HepG2 (cell line): ENCODE results near the gene TRAPPC12. TPM values are rescaled to one million over a fixed set of nuclear protein-coding genes. Genes with fewer than 3 reads are reported as not detected.

Experiments
- ARNTL ChIP-seq: sonication (generic); formaldehyde crosslinking; IDR thresholded peaks from 2 replicates; pipeline ENCODE4 v1.4.0; 2020; ENCODE audit warnings: mild to moderate bottlenecking, missing genetic modification reagents
- ISX ChIP-seq: sonication (generic); formaldehyde crosslinking; conservative IDR thresholded peaks from 2 replicates; pipeline ENCODE4 v1.5.0; 2020; ENCODE audit warnings: missing genetic modification reagents
- JDP2 ChIP-seq: sonication (generic); formaldehyde crosslinking; IDR thresholded peaks from 2 replicates; pipeline ENCODE4 v1.8.1; 2022; ENCODE audit warnings: missing genetic modification reagents, borderline replicate concordance
- KDM3A ChIP-seq: IDR thresholded peaks from 2 replicates; pipeline ENCODE4 v1.6.1; 2018; ENCODE audit warnings: low read depth, missing compliant biosample characterization
- KLF15 ChIP-seq: sonication (generic); formaldehyde crosslinking; IDR thresholded peaks from 2 replicates; pipeline ENCODE4 v1.8.1; 2023; ENCODE audit warnings: borderline replicate concordance, mild to moderate bottlenecking, inconsistent platforms, missing genetic modification reagents, mixed read lengths
- KLF9 ChIP-seq: IDR thresholded peaks from 2 replicates; pipeline ENCODE4 v1.6.1; 2016; ENCODE audit warnings: low read depth
- MTA1 ChIP-seq: sonication (generic); formaldehyde crosslinking; IDR thresholded peaks from 2 replicates; pipeline ENCODE4 v1.4.0; 2020; ENCODE audit warnings: missing genetic modification reagents, mild to moderate bottlenecking, borderline replicate concordance
- SMARCE1 ChIP-seq: fragments of 450-650 bp; IDR thresholded peaks from 2 replicates; pipeline ENCODE4 v1.6.1; 2017; ENCODE audit warnings: borderline replicate concordance
- ZKSCAN5 ChIP-seq: sonication (generic); formaldehyde crosslinking; IDR thresholded peaks from 2 replicates; pipeline ENCODE4 v1.5.1; 2020; ENCODE audit warnings: mild to moderate bottlenecking, missing genetic modification reagents
- ZNF121 ChIP-seq: sonication (generic); formaldehyde crosslinking; IDR thresholded peaks from 2 replicates; pipeline ENCODE4 v1.5.0; 2020; ENCODE audit warnings: mild to moderate bottlenecking, missing genetic modification reagents
- ZNF143 ChIP-seq: sonication (generic); formaldehyde crosslinking; IDR thresholded peaks from 2 replicates; pipeline ENCODE4 v1.4.0; 2020; ENCODE audit warnings: missing genetic modification reagents
- ZNF441 ChIP-seq: sonication (generic); formaldehyde crosslinking; IDR thresholded peaks from 2 replicates; pipeline ENCODE4 v1.7.0; 2021; ENCODE audit warnings: missing genetic modification reagents, borderline replicate concordance
- ZNF446 ChIP-seq: sonication (generic); formaldehyde crosslinking; IDR thresholded peaks from 2 replicates; pipeline ENCODE4 v1.5.0; 2020; ENCODE audit warnings: mild to moderate bottlenecking, missing genetic modification reagents
- ZNF451 ChIP-seq: sonication (generic); formaldehyde crosslinking; IDR thresholded peaks from 2 replicates; pipeline ENCODE4 v1.5.0; 2020; ENCODE audit warnings: mild to moderate bottlenecking, missing genetic modification reagents
- ZNF605 ChIP-seq: sonication (generic); formaldehyde crosslinking; IDR thresholded peaks from 2 replicates; pipeline ENCODE4 v1.8.0; 2022; ENCODE audit warnings: mild to moderate bottlenecking, missing genetic modification reagents
- polyA plus RNA-seq, 8 experiments: library from polyadenylated mRNA; depleted of rRNA in 3 of 8; stranded (reverse) in 7 of 8; unstranded in 1 of 8; fragments of >200 nt; fragmentation: Illumina TruSeq in 4 of 8; extraction: Trizol in 4 of 8; gene quantifications; 2 replicates each; pipeline versions ENCODE4 v1.2.1 to v1.2.3, GENCODE V29; 2011 to 2016; ENCODE audit warnings: low read depth in 4 of 8, missing spikeins in 1 of 8, mixed read lengths in 1 of 8; ENCODE audit not compliant: insufficient read depth in 1 of 8
- total RNA-seq, 5 experiments: library from RNA; depleted of rRNA; stranded (reverse); fragments of >200 nt; fragmentation: Illumina TruSeq; extraction: Trizol; gene quantifications; 2 replicates each; pipeline ENCODE4 v1.2.3, GENCODE V29; 2016; ENCODE audit warnings: low read depth in 1 of 5
- TF ChIP-seq, protein P1 (sequence below): sonication (generic); formaldehyde crosslinking; IDR thresholded peaks from 2 replicates; pipeline ENCODE4 v1.4.0; 2020; ENCODE audit warnings: missing genetic modification reagents
- TF ChIP-seq, protein P2 (sequence below): sonication (generic); formaldehyde crosslinking; IDR thresholded peaks from 2 replicates; pipeline ENCODE4 v1.8.1; 2023; ENCODE audit warnings: mild to moderate bottlenecking, moderate library complexity, missing genetic modification reagents
- TF ChIP-seq, protein P3 (sequence below): sonication (generic); formaldehyde crosslinking; IDR thresholded peaks from 2 replicates; pipeline ENCODE4 v1.4.0; 2020; ENCODE audit warnings: missing genetic modification reagents

Gene TRAPPC12
- total and polyA plus RNA-seq, 2 of the 13 experiments (the other 11 are each of a cell fraction or from before 2014, with no cell fraction given) = 46.4 to 97.7 TPM

DNA sequence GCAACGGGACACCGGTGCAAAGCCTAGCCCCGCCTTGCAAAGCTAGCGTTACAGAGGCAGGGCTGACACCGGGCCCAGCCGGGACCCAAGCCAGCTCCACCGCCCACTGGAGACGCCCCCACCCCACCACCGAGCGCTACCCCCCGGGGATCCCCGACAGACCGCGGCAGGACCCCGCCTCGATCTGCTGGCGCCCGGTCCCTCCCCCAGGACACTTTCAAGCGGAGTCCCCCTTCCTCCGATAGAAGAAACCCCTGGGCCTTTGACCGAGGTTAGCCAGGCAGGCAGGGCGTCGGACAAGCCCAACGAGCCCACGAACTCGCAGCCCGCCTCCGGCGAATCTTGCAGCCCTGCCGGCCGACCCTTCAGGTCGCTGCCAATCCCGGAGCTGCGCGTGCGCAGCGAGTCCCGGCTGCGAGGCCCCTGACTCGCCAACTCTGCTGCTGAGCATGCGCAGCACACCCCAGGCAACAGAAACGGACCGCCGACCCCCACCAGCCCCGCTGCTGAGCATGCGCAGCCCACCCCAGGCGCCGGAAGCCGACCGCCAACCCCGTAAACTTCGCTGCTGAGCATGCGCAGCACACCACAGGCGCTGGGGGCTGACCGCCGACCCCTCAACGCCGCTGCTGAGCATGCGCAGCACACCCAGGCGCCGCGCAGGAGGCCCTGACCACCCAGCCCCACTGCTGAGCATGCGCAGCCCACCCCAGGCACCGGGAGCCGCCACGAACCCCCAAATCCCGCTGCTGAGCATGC, 139.2 kb downstream of the TRAPPC12 start (continued):
- TF ChIP-seq, protein P1, sequence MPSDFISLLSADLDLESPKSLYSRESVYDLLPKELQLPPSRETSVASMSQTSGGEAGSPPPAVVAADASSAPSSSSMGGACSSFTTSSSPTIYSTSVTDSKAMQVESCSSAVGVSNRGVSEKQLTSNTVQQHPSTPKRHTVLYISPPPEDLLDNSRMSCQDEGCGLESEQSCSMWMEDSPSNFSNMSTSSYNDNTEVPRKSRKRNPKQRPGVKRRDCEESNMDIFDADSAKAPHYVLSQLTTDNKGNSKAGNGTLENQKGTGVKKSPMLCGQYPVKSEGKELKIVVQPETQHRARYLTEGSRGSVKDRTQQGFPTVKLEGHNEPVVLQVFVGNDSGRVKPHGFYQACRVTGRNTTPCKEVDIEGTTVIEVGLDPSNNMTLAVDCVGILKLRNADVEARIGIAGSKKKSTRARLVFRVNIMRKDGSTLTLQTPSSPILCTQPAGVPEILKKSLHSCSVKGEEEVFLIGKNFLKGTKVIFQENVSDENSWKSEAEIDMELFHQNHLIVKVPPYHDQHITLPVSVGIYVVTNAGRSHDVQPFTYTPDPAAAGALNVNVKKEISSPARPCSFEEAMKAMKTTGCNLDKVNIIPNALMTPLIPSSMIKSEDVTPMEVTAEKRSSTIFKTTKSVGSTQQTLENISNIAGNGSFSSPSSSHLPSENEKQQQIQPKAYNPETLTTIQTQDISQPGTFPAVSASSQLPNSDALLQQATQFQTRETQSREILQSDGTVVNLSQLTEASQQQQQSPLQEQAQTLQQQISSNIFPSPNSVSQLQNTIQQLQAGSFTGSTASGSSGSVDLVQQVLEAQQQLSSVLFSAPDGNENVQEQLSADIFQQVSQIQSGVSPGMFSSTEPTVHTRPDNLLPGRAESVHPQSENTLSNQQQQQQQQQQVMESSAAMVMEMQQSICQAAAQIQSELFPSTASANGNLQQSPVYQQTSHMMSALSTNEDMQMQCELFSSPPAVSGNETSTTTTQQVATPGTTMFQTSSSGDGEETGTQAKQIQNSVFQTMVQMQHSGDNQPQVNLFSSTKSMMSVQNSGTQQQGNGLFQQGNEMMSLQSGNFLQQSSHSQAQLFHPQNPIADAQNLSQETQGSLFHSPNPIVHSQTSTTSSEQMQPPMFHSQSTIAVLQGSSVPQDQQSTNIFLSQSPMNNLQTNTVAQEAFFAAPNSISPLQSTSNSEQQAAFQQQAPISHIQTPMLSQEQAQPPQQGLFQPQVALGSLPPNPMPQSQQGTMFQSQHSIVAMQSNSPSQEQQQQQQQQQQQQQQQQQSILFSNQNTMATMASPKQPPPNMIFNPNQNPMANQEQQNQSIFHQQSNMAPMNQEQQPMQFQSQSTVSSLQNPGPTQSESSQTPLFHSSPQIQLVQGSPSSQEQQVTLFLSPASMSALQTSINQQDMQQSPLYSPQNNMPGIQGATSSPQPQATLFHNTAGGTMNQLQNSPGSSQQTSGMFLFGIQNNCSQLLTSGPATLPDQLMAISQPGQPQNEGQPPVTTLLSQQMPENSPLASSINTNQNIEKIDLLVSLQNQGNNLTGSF (CRISPR knock-in tag) = no peak; the same call in 1 of the 2 replicates
- TF ChIP-seq, protein P2, sequence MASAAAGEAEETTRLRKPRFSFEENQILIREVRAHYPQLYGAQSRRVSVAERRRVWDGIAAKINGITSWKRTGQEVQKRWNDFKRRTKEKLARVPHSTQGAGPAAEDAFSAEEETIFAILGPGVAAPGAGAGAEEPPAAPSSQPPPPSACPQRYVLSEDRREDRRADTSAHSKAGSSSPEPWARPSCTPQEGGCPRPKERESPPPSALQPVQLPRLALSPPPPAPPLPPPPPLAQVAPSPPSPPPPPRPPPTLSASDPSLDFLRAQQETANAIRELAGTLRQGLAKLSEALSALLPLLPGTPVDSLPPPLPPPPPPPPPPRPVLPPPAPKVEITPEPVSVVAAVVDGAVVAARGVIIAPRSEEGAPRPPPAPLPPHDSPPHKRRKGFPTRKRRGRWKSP (CRISPR knock-in tag) = peak; percentile 4; the same call in 1 of the 2 replicates
- TF ChIP-seq KLF15 (peak; percentile 62; the same call in 1 of the 2 replicates), ZNF451 (CRISPR knock-in tag) (no peak; the same call in 1 of the 2 replicates), ARNTL (CRISPR knock-in tag) (peak; percentile 37), MTA1 (CRISPR knock-in tag) (no peak), ZKSCAN5 (CRISPR knock-in tag) (0 out of 2 replicates have a peak, but pooled peaks have one; percentile 77), JDP2 (no peak), SMARCE1 (no peak), ZNF441 (CRISPR knock-in tag) (peak; percentile 68; the same call in 1 of the 2 replicates), KDM3A (no peak), ZNF121 (CRISPR knock-in tag) (peak; percentile 54; the same call in 1 of the 2 replicates), ZNF446 (CRISPR knock-in tag) (no peak), ISX (CRISPR knock-in tag) (no peak; the same call in 1 of the 2 replicates), ZNF605 (CRISPR knock-in tag) (peak; percentile 81), ZNF143 (CRISPR knock-in tag) (no peak), KLF9 (no peak)
- TF ChIP-seq, protein P3, sequence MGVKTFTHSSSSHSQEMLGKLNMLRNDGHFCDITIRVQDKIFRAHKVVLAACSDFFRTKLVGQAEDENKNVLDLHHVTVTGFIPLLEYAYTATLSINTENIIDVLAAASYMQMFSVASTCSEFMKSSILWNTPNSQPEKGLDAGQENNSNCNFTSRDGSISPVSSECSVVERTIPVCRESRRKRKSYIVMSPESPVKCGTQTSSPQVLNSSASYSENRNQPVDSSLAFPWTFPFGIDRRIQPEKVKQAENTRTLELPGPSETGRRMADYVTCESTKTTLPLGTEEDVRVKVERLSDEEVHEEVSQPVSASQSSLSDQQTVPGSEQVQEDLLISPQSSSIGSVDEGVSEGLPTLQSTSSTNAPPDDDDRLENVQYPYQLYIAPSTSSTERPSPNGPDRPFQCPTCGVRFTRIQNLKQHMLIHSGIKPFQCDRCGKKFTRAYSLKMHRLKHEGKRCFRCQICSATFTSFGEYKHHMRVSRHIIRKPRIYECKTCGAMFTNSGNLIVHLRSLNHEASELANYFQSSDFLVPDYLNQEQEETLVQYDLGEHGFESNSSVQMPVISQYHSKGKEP = no peak
